Measurements from ENCODE around the gene UCP3. TPM values are rescaled to one million over a fixed set of nuclear protein-coding genes. Genes with fewer than 3 reads are reported as not detected.
"Not testable (repeated sequence)": the region's sequence is repeated elsewhere in the genome, so short reads cannot be mapped to it uniquely, and the experiment has no call there.

UCP3 gene
- total RNA-seq, 1 experiment from 2014 or later, result not detected

DNA sequence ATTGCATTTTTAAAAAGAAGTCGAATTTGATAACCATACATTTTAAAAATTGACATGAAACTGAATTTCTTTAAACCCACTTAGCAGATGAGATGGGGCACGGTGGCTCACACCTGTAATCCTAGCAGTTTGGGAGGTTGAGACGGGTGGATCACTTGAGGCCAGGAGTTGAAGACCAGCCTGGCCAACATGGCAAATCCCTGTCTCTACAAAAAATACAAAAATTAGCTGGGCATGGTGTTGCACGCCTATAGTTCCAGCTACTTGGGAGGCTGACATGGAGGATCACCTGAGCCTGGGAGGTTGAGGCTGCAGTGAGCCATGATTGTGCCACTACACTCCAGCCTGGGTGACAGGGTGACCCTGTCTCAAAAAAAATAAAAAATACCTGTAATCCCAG is 23.2 kb downstream of the UCP3 start:
- in situ Hi-C loops (cut with HindIII; ENCODE audit: low pct_unique_long_range_greater_than_20kb, low sequenced_read_pairs); DNase-seq (ENCODE audit: low read depth): not testable (repeated sequence)

GRCh38 chr11:73983741-73984538 is 24.9 kb downstream of the UCP3 start:
- in situ Hi-C loops (cut with HindIII; ENCODE audit: low pct_unique_long_range_greater_than_20kb, low sequenced_read_pairs), result no loop called here
- no peak for DNase-seq (ENCODE audit: low read depth)

DNA sequence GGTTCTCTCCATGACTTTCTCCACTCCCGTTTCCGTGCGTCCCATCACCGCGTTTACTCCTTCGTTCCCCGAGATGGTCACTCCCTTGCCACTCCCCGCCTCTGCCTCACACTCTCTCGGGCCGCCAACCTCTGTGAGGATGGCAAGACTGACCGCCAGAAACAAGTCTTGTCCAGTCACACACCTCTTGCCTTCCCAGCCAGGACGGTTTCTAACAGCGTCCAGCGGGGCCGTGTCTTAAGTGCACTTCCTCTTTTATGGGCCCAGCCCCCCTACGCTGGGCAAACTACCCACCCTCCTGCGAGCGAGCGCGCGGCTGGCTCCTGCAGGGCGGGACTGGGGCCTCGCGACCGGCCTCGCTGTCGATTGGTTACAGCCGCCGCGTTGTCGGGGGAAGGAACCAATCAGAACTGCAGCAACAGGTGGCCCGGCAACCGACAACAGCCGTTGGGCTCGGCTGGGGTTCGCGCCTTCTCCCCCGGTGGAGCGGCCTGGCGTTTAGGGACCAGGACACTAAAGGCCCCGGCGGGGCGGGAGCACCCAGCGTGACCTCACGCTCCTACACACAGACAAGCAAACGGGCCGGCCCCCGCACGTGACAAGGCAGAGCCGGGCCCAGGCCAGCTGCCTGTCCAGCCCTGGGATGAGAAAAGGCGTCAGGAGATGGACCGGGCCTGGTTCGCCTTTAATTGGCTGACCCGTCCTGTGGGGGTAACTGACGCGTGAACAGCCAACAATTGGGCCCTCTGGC is 25.7 kb downstream of the UCP3 start:
- peak; percentile 96 for DNase-seq (ENCODE audit: low read depth)
- in situ Hi-C loops (cut with HindIII; ENCODE audit: low pct_unique_long_range_greater_than_20kb, low sequenced_read_pairs), result no loop called here

DNA sequence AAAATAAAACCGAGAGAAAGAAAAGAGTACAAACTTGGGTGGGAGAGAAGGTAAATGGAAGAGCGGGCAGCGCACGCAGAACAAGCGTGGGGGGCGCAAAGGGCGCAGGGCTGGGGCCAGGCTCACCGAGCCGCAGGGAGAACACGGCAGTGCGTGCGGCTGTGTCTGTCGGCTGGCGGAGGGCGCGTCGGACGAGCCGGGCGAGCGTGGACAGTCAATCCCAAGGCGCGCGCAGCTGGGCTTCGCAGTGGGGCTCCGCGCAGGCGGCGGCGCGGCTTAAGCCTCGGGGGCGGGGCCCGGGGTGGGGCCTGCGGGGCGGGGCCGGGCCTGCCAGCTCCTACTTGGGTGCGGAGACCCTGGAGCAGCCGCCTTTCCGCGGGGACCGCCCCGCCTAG is 26.3 kb downstream of the UCP3 start, which contains the start of gene UCP2:
Gene UCP2 (minus strand): TSS at position 249 of the 395 bp plus-strand sequence. CDS start 4,465 bp downstream, outside the sequence.
- in situ Hi-C loops (cut with HindIII; ENCODE audit: low pct_unique_long_range_greater_than_20kb, low sequenced_read_pairs), result no loop called here

DNA sequence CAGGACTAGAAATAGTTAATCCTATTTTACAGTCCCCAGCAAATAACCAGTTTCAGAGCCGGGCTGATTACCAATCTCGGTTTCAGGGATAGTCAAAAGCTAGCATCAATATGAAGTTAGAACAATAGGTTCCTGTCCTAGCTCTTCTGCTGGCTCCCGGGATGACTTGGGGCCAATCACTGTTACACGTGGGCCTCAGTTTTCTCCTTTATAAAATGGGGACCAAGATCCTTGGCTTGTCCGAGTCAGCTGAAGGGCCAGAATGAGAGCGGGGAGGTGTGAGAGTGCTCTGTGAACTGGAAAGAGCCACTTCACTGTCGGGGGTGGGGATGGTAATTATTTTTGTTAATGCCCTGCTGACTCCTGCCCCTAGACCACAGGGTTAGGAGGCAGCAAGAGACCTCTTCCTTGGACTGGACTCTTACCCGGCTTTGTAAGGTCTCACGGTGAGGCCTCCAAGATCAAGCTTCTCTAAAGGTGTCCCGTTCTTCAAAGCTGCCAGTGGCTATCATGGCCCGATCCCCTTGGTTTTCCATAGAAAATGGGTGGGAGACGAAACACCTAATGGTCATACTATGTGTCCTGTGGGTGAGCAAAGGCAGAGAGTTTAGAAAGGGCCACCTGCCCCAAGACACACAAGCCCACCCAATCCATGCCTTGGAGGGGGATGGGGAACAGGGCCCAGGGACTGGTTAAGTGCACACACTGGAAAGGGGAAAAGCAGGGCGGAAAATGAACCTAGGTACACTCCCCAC is 27.7 kb downstream of the UCP3 start:
- no peak for DNase-seq (ENCODE audit: low read depth)
- in situ Hi-C loops (cut with HindIII; ENCODE audit: low pct_unique_long_range_greater_than_20kb, low sequenced_read_pairs), result no loop called here

More for the DNA sequence above, 26.3 kb downstream of the UCP3 start, which contains the start of gene UCP2:
- DNase-seq (ENCODE audit: low read depth), result no peak

- DNase-seq (ENCODE audit: low read depth), result peak; percentile 26
- in situ Hi-C loops (cut with HindIII; ENCODE audit: low pct_unique_long_range_greater_than_20kb, low sequenced_read_pairs), result no loop called here
Measured at GRCh38 chr11:73980001-73980961, 28.6 kb downstream of the UCP3 start.

- in situ Hi-C loops (cut with HindIII; ENCODE audit: low pct_unique_long_range_greater_than_20kb, low sequenced_read_pairs), result no loop called here
- no peak for DNase-seq (ENCODE audit: low read depth)
Measured at GRCh38 chr11:73978576-73979086, 30.3 kb downstream of the UCP3 start.

DNA sequence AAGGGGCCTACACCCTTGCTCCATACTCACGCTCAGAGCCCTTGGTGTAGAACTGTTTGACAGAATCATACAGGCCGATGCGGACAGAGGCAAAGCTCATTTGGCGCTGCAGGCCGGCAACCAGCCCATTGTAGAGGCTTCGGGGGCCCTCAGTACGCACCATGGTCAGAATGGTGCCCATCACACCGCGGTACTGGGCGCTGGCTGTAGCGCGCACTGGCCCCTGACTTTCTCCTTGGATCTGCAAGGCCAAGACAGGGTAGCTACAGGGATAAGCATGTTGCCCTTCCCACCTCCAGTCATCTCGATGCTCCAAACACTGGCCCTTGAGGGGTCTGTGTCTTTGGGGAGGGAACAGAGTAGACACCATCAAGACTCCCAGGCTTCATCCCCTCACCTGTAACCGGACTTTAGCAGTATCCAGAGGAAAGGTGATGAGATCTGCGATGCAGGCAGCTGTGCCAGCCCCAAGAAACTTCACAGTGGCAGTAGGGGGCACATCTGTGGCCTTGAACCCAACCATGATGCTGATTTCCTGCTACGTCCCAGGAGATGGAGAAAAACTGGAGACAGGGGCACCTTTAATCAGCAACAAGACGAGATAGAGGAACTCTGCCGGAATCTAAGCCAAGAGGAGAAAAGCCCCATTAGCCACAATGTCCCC is 30.9 kb downstream of the UCP3 start:
- in situ Hi-C loops (cut with HindIII; ENCODE audit: low pct_unique_long_range_greater_than_20kb, low sequenced_read_pairs), result no loop called here
- no peak for DNase-seq (ENCODE audit: low read depth)

DNA sequence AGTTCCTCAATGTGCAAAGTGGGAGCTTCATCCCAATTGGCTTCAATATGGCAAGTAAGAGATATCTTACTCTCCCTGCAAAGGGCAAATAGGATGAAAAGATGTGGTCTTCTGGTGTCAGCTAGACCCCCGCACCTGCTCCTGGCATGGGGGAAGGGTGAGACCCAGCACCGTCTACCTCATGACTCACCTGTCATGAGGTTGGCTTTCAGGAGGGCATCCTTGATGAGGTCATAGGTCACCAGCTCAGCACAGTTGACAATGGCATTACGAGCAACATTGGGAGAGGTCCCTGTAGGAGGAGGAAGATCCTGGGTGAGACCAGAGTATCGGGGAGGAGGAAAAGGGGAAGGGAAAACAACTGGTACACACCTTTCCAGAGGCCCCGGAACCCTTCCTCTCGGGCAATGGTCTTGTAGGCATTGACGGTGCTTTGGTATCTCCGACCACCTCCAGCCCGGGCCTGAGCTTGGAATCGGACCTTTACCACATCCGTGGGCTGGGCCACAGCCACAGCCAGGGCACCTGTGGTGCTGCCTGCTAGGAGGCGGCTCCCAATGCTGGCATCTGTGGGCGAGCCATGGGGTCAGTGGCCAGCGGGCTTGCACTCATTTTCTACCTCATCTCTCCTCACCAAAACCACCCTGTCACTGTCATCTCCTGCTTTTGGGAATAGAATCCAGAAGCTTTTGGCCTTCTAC is 32.3 kb downstream of the UCP3 start:
- no peak for DNase-seq (ENCODE audit: low read depth)
- in situ Hi-C loops (cut with HindIII; ENCODE audit: low pct_unique_long_range_greater_than_20kb, low sequenced_read_pairs), result no loop called here

GRCh38 chr11:73975479-73975757 is 33.5 kb downstream of the UCP3 start:
- in situ Hi-C loops (cut with HindIII; ENCODE audit: low pct_unique_long_range_greater_than_20kb, low sequenced_read_pairs), result no loop called here
- no peak for DNase-seq (ENCODE audit: low read depth)

GRCh38 chr11:73974604-73975478 is 34.0 kb downstream of the UCP3 start:
- in situ Hi-C loops (cut with HindIII; ENCODE audit: low pct_unique_long_range_greater_than_20kb, low sequenced_read_pairs), result no loop called here
- no peak for DNase-seq (ENCODE audit: low read depth)

DNA sequence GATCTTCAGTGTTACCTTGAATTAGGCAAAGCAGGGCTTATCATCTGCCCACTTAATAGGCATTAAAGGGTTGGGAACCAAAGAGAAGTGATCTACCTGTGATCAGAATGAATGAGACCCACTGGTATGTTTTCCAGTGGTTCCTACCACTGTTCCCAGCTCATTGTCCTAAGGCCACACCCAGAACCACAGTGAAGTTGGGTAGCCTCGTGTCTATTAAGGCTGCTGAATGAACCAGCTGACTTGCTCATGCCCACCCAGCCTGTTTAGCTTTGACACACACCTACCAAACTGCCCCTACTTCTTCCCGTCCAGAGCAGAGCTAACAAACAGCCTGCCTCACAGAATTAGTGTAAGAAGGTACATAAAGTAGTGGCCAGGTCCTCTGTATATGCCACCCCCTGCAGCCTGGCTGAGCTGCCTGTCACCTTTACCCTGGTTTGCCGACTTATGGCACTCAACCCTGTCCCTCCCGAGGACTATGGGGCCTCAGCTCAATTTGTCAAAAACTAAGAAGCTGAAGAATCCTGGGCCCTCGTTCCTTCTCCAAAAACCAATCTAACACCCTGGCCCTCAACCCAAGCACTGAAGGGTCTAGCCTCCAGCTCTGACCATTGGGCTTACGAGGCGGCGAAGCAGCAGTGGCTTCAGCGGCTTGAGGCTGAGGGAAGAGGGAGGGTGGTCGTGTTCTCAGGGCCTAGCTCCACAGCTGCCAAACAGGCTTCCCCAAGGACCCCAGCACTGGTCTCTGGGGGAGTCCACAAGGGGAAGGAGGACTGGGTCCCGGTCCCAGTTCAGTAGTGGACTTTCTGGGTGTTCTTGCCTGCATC is 36.0 kb downstream of the UCP3 start:
- in situ Hi-C loops (cut with HindIII; ENCODE audit: low pct_unique_long_range_greater_than_20kb, low sequenced_read_pairs), result no loop called here
- DNase-seq (ENCODE audit: low read depth), result no peak

DNA sequence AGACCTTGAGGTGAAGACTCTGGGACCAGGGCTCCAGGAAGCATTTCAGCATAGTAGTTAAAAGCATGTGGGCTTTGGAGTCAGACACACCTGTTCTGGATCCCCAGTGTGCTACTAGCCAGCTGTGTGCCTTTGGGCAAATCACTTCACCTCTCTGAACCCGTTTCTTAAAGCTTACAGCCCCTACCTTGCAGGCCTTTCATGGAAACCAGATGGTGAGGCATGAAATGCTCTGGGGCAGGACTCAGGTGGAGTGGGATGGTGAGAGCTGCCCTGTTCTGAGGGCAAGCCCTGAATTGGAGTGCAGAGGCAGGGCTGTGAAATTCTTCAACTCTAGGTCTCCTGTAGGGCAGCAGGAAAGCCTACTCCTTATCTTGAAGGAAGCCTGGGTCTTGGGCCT is 36.7 kb downstream of the UCP3 start:
- DNase-seq (ENCODE audit: low read depth), result no peak
- in situ Hi-C loops (cut with HindIII; ENCODE audit: low pct_unique_long_range_greater_than_20kb, low sequenced_read_pairs), result no loop called here

DNA sequence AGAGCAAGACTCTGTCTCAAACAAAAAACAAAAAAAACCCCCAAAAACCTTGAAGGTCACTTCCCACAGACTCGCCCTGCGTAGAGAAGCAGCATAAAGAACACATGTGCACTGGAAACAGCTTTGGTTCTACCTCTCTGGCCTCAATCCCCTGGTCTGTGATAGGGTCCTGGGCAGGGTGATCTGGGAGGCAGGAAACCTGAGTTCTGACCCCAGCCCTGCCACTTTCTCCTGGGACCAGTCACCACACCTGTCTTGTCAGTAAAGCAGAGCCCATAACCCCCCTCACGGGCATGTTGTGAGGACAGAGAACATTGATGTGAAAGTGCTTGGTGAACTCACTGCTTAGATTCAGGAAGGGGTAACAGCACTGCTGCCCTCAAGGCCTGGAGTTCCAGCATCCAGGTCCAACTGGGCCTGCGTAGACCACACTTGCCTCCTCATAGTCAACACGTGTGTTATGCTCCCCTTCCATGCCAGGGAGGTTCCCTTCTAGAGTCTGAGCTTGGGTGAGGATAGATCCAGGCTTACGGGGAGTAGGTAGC is 37.6 kb downstream of the UCP3 start:
- no peak for DNase-seq (ENCODE audit: low read depth)
- in situ Hi-C loops (cut with HindIII; ENCODE audit: low pct_unique_long_range_greater_than_20kb, low sequenced_read_pairs), result no loop called here
